Neural progenitor cell (in vitro differentiated cells): ENCODE results near the gene PIGM. TPM values are rescaled to one million over a fixed set of nuclear protein-coding genes. Genes with fewer than 3 reads are reported as not detected.

Experiments used
- DNase-seq: peaks from one replicate; pipeline ENCODE4 v3.0.0-alpha.2; 2016; ENCODE audit warnings: low spot score
- H2AFZ ChIP-seq: fragments of 200-600 bp; sonication (generic); replicated peaks from 2 replicates; pipeline ENCODE4 v1.6.1; 2016; ENCODE audit warnings: antibody characterized with exemption
- H3F3A ChIP-seq: fragments of 200-600 bp; sonication (generic); 2 replicates; pipeline ENCODE4 v1.6.1; 2016; ENCODE audit warnings: antibody characterized with exemption, low read depth
- H3K27ac ChIP-seq: fragments of 200-600 bp; sonication (generic); 2 replicates; pipeline ENCODE4 v1.5.1; 2016; ENCODE audit warnings: mild to moderate bottlenecking
- H3K27me3 ChIP-seq: fragments of 200-600 bp; sonication (generic); 2 replicates; pipeline ENCODE4 v1.6.1; 2016; ENCODE audit warnings: mild to moderate bottlenecking, moderate library complexity
- H3K36me3 ChIP-seq: fragments of 200-600 bp; sonication (generic); 2 replicates; pipeline ENCODE4 v1.5.1; 2016
- H3K4me1 ChIP-seq: fragments of 200-600 bp; sonication (generic); 2 replicates; pipeline ENCODE4 v1.6.1; 2016; ENCODE audit warnings: mixed run types
- H3K4me2 ChIP-seq: fragments of 200-600 bp; sonication (generic); 2 replicates; pipeline ENCODE4 v1.6.1; 2016
- H3K4me3 ChIP-seq: fragments of 200-600 bp; sonication (generic); 2 replicates; pipeline ENCODE4 v1.5.1; 2016
- H3K79me2 ChIP-seq: fragments of 200-600 bp; sonication (generic); 2 replicates; pipeline ENCODE4 v1.6.1; 2016; ENCODE audit warnings: low read depth
- H3K9ac ChIP-seq: fragments of 200-600 bp; sonication (generic); 2 replicates; pipeline ENCODE4 v1.6.1; 2016
- H3K9me3 ChIP-seq: fragments of 200-600 bp; sonication (generic); 2 replicates; pipeline ENCODE4 v1.5.1; 2016; ENCODE audit warnings: low read depth
- H4K20me1 ChIP-seq: fragments of 200-600 bp; sonication (generic); 2 replicates; pipeline ENCODE4 v1.6.1; 2016; ENCODE audit warnings: low read depth
- H3K27ac Mint-ChIP-seq: 3 replicates; pipeline ENCODE4 v1.8.0; 2021; ENCODE audit warnings: mixed read lengths
- H3K27me3 Mint-ChIP-seq: 2 replicates; pipeline ENCODE4 v1.8.0; 2022; ENCODE audit warnings: low read depth, mild to moderate bottlenecking, inconsistent platforms, moderate library complexity, mixed read lengths; ENCODE audit not compliant: insufficient read depth
- H3K36me3 Mint-ChIP-seq: 3 replicates; pipeline ENCODE4 v1.8.0; 2021; ENCODE audit warnings: mixed read lengths
- H3K4me1 Mint-ChIP-seq: 3 replicates; pipeline ENCODE4 v1.8.0; 2021; ENCODE audit warnings: mixed read lengths
- H3K4me3 Mint-ChIP-seq: 3 replicates; pipeline ENCODE4 v1.8.0; 2021; ENCODE audit warnings: mild to moderate bottlenecking, moderate library complexity, mixed read lengths
- H3K9me3 Mint-ChIP-seq: 3 replicates; pipeline ENCODE4 v1.8.0; 2020; ENCODE audit warnings: mixed read lengths
- EZH2 ChIP-seq: fragments of 200-600 bp; sonication (generic); IDR thresholded peaks from 2 replicates; pipeline ENCODE4 v1.6.1; 2017; ENCODE audit warnings: antibody characterized with exemption, mild to moderate bottlenecking, moderate library complexity
- EZH2phosphoT487 ChIP-seq: fragments of 200-600 bp; sonication (generic); IDR thresholded peaks from 2 replicates; pipeline ENCODE4 v1.6.1; 2017; ENCODE audit warnings: antibody characterized with exemption
- total RNA-seq: library from RNA; depleted of rRNA; stranded (reverse); fragments of >200 nt; gene quantifications from 2 replicates; pipeline ENCODE4 v1.2.3, GENCODE V29; 2015; ENCODE audit warnings: low replicate concordance
- TF ChIP-seq, protein P1 (sequence below): fragments of 200-600 bp; sonication (generic); IDR thresholded peaks from 2 replicates; pipeline ENCODE4 v1.5.1; 2017; ENCODE audit warnings: antibody characterized with exemption, mild to moderate bottlenecking

Gene PIGM
- total RNA-seq, 1 donor from 2014 or later: 7.1 TPM

DNA sequence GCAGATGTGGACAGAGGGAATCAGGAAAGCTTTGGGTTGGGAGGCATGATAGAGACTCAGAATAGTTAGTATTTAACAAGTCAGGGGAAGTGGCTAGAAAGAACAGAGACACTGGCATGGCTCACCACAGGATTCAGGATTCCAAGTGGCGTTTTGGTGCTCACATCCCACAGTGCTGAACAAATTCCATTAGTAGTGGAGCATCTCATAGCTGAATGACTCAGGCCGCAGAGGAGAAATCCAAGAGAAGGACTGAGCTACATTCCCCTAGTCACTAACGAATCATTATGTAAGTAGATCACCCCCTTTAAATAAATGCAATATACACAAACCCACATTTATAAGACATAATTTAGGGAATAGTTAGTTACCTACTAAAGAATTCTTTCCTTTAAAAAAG lies 44.5 kb upstream of the PIGM start:
- peaks cover 18% of the 10 kb centered on the region for H3K4me1 Mint-ChIP-seq
- Histone ChIP-seq H3K4me2 (no peak overlapping the region), H3K9me3 (no peaks in the 10 kb centered on the region), H2AFZ (no peak overlapping the region), H3K4me1 (no peaks in the 10 kb centered on the region), H3K36me3 (no peaks in the 10 kb centered on the region), H3K27ac (no peak overlapping the region), H3K27me3 (peaks cover 80% of the 10 kb centered on the region), H3K79me2 (no peaks in the 10 kb centered on the region), H3F3A (peaks cover 2% of the 10 kb centered on the region), H3K4me3 (no peak overlapping the region), H4K20me1 (no peaks in the 10 kb centered on the region), H3K9ac (no peak overlapping the region)
- no peaks in the 10 kb centered on the region for H3K9me3 Mint-ChIP-seq
- no peak for DNase-seq
- H3K4me3 Mint-ChIP-seq: no peak overlapping the region
- H3K27me3 Mint-ChIP-seq: peaks cover 13% of the 10 kb centered on the region
- no peaks in the 10 kb centered on the region for H3K36me3 Mint-ChIP-seq
- H3K27ac Mint-ChIP-seq: no peak overlapping the region
- no peak for TF ChIP-seq EZH2phosphoT487

- no peak overlapping the region for H3K27ac Mint-ChIP-seq
- H3K4me1 Mint-ChIP-seq: peaks cover 14% of the 10 kb centered on the region
- TF ChIP-seq EZH2phosphoT487 (no peak), EZH2 (no peak)
- TF ChIP-seq, protein P1, sequence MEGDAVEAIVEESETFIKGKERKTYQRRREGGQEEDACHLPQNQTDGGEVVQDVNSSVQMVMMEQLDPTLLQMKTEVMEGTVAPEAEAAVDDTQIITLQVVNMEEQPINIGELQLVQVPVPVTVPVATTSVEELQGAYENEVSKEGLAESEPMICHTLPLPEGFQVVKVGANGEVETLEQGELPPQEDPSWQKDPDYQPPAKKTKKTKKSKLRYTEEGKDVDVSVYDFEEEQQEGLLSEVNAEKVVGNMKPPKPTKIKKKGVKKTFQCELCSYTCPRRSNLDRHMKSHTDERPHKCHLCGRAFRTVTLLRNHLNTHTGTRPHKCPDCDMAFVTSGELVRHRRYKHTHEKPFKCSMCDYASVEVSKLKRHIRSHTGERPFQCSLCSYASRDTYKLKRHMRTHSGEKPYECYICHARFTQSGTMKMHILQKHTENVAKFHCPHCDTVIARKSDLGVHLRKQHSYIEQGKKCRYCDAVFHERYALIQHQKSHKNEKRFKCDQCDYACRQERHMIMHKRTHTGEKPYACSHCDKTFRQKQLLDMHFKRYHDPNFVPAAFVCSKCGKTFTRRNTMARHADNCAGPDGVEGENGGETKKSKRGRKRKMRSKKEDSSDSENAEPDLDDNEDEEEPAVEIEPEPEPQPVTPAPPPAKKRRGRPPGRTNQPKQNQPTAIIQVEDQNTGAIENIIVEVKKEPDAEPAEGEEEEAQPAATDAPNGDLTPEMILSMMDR: no peak
Observed at GRCh38 chr1:160075836-160076235, 44.0 kb upstream of the PIGM start.

GRCh38 chr1:160074865-160075264 lies 43.1 kb upstream of the PIGM start:
- TF ChIP-seq, protein P1: no peak
- TF ChIP-seq EZH2 (no peak), EZH2phosphoT487 (no peak)
- DNase-seq: no peak
- Histone ChIP-seq H2AFZ (no peak overlapping the region), H3K27me3 (peaks cover 80% of the 10 kb centered on the region), H3F3A (peaks cover 10% of the 10 kb centered on the region), H3K79me2 (no peaks in the 10 kb centered on the region), H4K20me1 (no peaks in the 10 kb centered on the region), H3K4me3 (no peak overlapping the region), H3K27ac (no peak overlapping the region), H3K4me2 (no peak overlapping the region), H3K9ac (no peak overlapping the region), H3K4me1 (no peaks in the 10 kb centered on the region), H3K36me3 (no peaks in the 10 kb centered on the region), H3K9me3 (no peaks in the 10 kb centered on the region)
- H3K9me3 Mint-ChIP-seq: no peaks in the 10 kb centered on the region
- no peak overlapping the region for H3K4me3 Mint-ChIP-seq
- no peaks in the 10 kb centered on the region for H3K36me3 Mint-ChIP-seq
- H3K27ac Mint-ChIP-seq: no peak overlapping the region
- H3K4me1 Mint-ChIP-seq: peaks cover 20% of the 10 kb centered on the region
- peaks cover 11% of the 10 kb centered on the region for H3K27me3 Mint-ChIP-seq

More at GRCh38 chr1:160075836-160076235, 44.0 kb upstream of the PIGM start:
- Histone ChIP-seq H3K36me3 (no peaks in the 10 kb centered on the region), H3F3A (peaks cover 4% of the 10 kb centered on the region), H3K9ac (no peak overlapping the region), H3K4me1 (no peaks in the 10 kb centered on the region), H3K4me3 (no peak overlapping the region), H3K4me2 (no peak overlapping the region), H3K9me3 (no peaks in the 10 kb centered on the region), H3K27ac (no peak overlapping the region), H3K79me2 (no peaks in the 10 kb centered on the region), H2AFZ (no peak overlapping the region), H4K20me1 (no peaks in the 10 kb centered on the region), H3K27me3 (peaks cover 80% of the 10 kb centered on the region)
- no peaks in the 10 kb centered on the region for H3K9me3 Mint-ChIP-seq
- H3K27me3 Mint-ChIP-seq: peaks cover 9% of the 10 kb centered on the region
- H3K36me3 Mint-ChIP-seq: no peaks in the 10 kb centered on the region
- no peak overlapping the region for H3K4me3 Mint-ChIP-seq
- DNase-seq: no peak

DNA sequence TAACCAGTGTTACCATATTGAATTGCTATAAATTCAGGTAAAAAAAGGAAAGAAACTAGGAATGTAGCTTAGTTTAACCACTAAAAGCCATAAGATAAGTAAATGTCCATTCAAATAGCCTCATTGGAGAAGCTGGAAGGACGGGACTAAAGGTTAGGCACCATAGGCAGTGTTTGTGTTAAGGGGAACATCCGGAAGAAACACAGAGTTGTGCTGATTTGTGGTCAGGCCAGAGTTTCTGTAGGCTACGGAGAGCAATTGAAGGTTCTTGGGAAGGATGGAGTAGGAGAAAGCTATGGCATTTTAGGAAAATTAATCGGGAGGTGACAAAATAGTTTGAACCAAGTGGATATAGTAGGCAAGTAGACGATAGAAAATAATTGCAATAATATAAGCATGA lies 39.5 kb upstream of the PIGM start:
- TF ChIP-seq EZH2 (no peak), EZH2phosphoT487 (no peak)
- TF ChIP-seq, protein P1: no peak
- no peak for DNase-seq
- Histone ChIP-seq H3K79me2 (no peaks in the 10 kb centered on the region), H3K9me3 (no peaks in the 10 kb centered on the region), H2AFZ (no peak overlapping the region), H3K27ac (no peak overlapping the region), H3K4me2 (no peak overlapping the region), H3K27me3 (peaks cover 90% of the 10 kb centered on the region), H3K4me3 (no peak overlapping the region), H4K20me1 (no peaks in the 10 kb centered on the region), H3K9ac (no peak overlapping the region), H3K4me1 (peaks cover 10% of the 10 kb centered on the region), H3K36me3 (no peaks in the 10 kb centered on the region), H3F3A (peaks cover 14% of the 10 kb centered on the region)
- no peak overlapping the region for H3K27ac Mint-ChIP-seq
- H3K4me3 Mint-ChIP-seq: no peak overlapping the region
- H3K36me3 Mint-ChIP-seq: no peaks in the 10 kb centered on the region
- no peaks in the 10 kb centered on the region for H3K9me3 Mint-ChIP-seq
- H3K27me3 Mint-ChIP-seq: peaks cover 22% of the 10 kb centered on the region
- H3K4me1 Mint-ChIP-seq: peaks cover 29% of the 10 kb centered on the region
